GM19397 (cell line): ENCODE results near the gene DNAH3.

ENCODE experiments used
- ATAC-seq: cut with Tn5 transposase; IDR thresholded peaks from one replicate; pipeline ENCODE4 v1.9.1; 2021; ENCODE audit warnings: mild to moderate bottlenecking, moderate library complexity; ENCODE audit not compliant: unreplicated experiment

DNAH3 gene

DNA sequence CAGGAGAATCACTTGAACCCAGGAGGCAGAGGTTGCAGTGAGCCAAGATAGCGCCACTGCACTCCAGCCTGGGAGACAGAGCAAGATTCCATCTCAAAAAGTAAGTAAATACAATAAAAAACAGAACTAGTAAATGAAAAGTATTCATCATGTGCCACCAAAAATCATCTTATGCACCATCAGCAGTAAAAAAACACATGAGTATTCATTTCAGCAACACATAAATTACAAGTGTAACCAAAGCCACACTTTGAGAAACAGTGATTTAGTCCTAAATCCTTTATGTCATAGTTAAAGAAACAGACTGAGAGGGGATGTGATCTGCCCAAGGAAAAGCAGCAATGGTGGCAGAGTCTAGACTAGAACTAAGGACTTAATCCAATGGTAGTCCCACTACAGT lies 263.4 kb downstream of the DNAH3 start:
- no peak for ATAC-seq

DNA sequence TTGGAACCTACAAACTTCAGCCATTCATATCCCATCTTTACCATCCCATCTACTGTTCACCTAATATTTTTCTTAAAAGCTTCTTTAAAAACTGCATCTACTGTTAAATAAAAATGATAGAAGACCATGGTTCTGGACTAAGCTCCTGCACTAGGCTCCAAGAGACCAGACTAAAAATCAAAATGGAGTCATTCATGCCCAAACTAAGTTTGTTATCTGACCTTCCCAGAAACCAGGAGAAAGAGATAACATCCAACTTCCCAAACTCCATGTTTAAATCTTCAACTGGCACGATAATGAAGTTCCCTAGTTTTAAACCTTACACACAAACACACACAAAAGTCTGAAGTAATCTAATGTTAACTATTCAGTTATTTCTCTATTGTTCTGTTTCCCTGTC lies 264.3 kb downstream of the DNAH3 start:
- no peak for ATAC-seq

DNA sequence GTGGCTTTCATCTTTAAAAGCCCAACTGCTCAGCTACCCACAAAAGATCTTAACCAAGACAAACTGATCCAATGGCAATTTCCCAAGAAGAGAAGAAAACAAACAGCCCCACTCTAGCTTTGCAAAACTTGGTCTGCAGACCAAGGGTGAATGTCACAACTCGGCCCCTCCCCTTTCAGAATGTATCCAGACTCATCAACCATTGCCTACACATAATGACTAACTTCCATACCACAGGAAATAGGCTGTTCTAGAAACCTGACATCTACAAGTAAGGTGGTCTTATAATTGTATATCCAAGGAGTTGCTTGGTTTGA lies 266.4 kb downstream of the DNAH3 start:
- ATAC-seq: no peak

GRCh38 chr16:20883554-20884239 lies 266.9 kb downstream of the DNAH3 start:
- no peak for ATAC-seq
